ENCODE results near the gene WDR47.

DNA sequence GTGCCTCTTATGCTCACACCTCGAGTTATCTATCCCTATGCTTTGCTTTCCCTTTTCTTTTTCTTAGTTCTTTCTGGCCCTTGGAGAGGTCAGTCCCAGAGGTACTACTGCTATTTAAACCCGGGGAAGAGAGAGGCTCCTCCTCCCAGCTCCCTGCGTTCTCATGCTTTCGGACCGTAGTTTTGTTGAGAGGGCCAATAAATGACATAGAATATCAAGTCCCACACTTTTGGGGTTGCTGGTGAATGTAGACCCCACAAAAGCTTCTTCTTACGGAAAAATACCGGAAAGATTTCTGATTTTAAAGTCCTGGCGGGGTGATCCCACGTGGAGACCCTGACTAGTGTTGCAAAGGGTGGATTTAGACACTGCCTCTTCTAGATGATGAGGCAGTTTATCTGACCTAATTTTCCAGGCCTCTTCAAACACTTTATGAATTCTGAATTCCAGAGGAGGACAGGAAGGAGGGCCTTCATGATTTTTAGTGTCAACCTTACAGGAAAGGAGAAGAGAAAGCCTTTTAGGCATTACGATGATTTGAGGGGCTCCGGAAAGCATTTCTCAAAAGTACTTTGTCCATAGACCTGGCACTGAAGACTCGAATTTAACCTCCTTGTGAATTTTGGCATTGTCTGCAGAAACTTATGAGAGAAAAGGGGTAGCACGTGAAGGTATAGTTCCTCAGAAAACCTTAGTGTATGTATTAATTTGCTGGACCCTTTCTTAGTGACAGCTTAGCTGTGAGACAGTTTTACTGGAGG, 49.4 kb upstream of the WDR47 start:
- TF ChIP-seq POLR2A (IDR thresholded peaks at IDR 0.05; ENCODE audit: low read length), result no peak
- TF ChIP-seq GATA1 (IDR thresholded peaks at IDR 0.05; ENCODE audit: low read depth, low read length), result no peak

All from erythroblast (primary cell).